WTC11 (cell line): Measurements from ENCODE around the gene CD164.

ENCODE experiments used
- ATF1 ChIP-seq: sonication (generic); formaldehyde crosslinking; IDR thresholded peaks from 2 replicates; pipeline ENCODE4 v1.8.1; 2023; ENCODE audit warnings: mild to moderate bottlenecking, moderate library complexity, missing genetic modification reagents
- CTCF ChIP-seq: fragments of 200-600 bp; IDR thresholded peaks from 2 replicates; pipeline ENCODE4 v1.8.0; 2022; ENCODE audit warnings: antibody characterized with exemption
- ERG ChIP-seq: fragments of 250-450 bp; sonication (Bioruptor Pico); IDR thresholded peaks from 2 replicates; pipeline ENCODE4 v1.8.0; 2021; ENCODE audit warnings: mild to moderate bottlenecking
- FOXP1 ChIP-seq: sonication (generic); formaldehyde crosslinking; IDR thresholded peaks from 2 replicates; pipeline ENCODE4 v1.8.0; 2022; ENCODE audit warnings: missing genetic modification reagents, mild to moderate bottlenecking, moderate library complexity, borderline replicate concordance
- MAX ChIP-seq: sonication (generic); formaldehyde crosslinking; IDR thresholded peaks from 2 replicates; pipeline ENCODE4 v1.8.0; 2022; ENCODE audit warnings: mild to moderate bottlenecking, missing genetic modification reagents
- NFATC4 ChIP-seq: fragments of 250-450 bp; sonication (Bioruptor Pico); IDR thresholded peaks from 2 replicates; pipeline ENCODE4 v1.9.0; 2021; ENCODE audit warnings: mild to moderate bottlenecking
- TP53 ChIP-seq: sonication (generic); formaldehyde crosslinking; IDR thresholded peaks from 2 replicates; pipeline ENCODE4 v1.8.1; 2023; ENCODE audit warnings: mild to moderate bottlenecking, missing genetic modification reagents
- ZBTB21 ChIP-seq: sonication (generic); formaldehyde crosslinking; IDR thresholded peaks from 2 replicates; pipeline ENCODE4 v1.8.1; 2023; ENCODE audit warnings: mild to moderate bottlenecking, missing genetic modification reagents, borderline replicate concordance

- TF ChIP-seq NFATC4 (CRISPR knock-in tag) (no peak), MAX (CRISPR knock-in tag) (no peak), CTCF (no peak), FOXP1 (CRISPR knock-in tag) (no peak), ATF1 (CRISPR knock-in tag) (no peak), ERG (CRISPR knock-in tag) (no peak), ZBTB21 (CRISPR knock-in tag) (no peak), TP53 (CRISPR knock-in tag) (no peak)
Observed at GRCh38 chr6:109373331-109373730, 8.9 kb downstream of the CD164 start.
